NCI-H2227 treated with DMSO at 0.1 percent for 48 hours (cell line): ENCODE results near the gene ANXA5.
"Not testable (repeated sequence)": the region's sequence is repeated elsewhere in the genome, so short reads cannot be mapped to it uniquely, and the experiment has no call there.

Source experiments
- DNase-seq: peaks from one replicate; lab custom pipeline; 2025; lab: John Stamatoyannopoulos, UW

The ANXA5 gene

GRCh38 chr4:121696581-121697461 lies at the start of gene ANXA5:
TSS of gene ANXA5 (minus strand) at chr4:121696980. CDS start at chr4:121696589, 391 bp downstream.
- peak; percentile 35 for DNase-seq

DNA sequence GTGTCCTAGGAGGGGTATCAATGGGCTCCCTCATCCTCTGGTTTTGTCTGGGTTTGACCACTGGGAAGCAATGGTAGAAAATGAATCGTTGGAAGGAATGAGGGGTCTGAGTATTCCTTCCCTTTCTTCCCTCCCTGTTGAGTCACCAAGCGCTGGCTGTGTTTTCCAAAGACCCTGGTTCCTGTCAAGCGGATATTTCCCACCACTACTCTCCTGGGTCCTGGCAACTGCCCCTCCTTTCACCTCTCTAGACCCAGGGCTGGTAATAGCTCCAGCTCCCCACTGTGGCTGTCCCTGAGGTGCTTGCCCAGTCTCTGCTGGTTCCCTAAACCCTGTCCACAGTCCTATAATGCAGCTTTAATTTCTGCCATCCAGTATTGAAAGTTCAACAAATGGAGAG lies 46.0 kb upstream of the ANXA5 start:
- DNase-seq = no peak

DNA sequence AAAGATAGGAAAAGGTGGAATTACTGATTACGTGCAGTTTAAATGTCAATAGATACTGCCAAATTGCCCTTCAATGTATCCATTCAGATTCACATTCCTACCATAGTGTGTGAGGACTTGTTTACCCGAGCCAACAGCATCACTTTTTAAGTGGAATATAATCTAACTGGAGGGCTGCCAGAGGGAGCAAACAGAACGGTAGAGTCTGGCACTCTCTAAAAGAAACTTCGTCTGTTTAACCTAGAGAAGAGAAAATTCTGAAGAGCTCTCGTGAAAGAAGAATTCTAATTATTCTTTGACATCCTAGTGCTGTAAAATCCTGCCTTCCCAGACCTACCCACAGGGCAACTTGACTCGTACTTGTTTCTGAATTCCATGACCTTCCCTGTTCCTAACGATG lies 45.0 kb upstream of the ANXA5 start:
- DNase-seq = no peak

DNA sequence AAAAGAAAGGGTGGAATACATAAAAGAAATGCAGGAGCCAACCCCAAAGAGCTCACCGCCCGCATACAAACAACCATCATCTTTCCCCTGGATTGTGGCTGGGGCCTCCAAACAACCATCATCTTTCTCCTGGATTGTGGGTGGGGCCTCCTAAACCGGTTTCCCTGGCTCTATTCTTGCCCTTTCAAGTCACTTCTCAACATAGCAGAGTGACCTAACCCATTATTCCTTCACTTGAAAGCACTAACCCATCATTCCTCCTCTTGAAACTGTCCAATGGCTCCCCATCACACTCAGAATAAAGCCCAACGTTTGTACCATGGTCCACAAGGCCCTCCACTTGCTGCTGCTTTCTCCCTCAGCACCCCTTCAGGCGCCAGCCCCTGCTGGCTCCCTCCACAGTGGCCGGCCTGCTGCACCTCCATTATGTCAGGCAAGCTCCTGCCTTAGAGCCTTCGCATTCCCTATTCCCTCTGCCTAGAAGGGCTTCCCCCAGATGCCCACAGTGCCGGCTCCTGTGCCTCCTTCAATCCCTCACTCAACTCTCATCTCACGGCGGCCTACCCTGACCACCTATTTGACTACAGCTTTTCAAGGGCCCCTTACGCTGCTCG lies 44.1 kb upstream of the ANXA5 start:
- DNase-seq = no peak

- DNase-seq = no peak
Observed at GRCh38 chr4:121739575-121739974, 42.8 kb upstream of the ANXA5 start.

- no peak for DNase-seq
Observed at GRCh38 chr4:121738780-121739535, 42.2 kb upstream of the ANXA5 start.

GRCh38 chr4:121737846-121738554 lies 41.2 kb upstream of the ANXA5 start:
- no peak for DNase-seq

DNA sequence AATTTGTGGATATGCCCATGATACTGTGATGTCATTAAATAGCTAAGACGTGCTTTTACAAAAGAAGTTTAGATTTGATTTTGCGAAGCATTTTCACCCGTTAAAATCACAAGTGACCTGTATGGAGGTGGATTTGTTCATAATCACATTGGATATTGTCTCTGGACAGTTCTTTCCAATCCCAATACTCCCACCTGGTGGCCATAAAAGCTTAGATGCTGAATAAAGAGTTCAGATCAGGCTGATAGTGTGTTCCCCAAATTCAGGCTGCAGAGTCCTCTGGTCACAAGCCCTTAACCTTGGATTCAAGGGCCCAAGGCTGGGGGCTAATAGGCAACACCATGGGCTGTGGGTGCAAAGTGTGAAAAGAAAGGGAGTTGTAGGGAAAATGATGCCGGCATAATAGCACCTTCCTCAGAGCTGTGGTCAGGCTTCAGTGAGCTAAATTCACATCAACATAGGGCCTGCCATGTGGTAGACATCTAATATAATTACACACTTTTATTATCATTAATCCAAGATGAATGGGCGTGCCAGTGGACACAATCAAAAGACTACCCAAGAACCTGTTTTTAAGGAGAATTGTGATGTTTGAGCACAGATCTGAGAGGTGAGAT lies 40.1 kb upstream of the ANXA5 start:
- DNase-seq = no peak

- no peak for DNase-seq
Observed at GRCh38 chr4:121734571-121734970, 37.8 kb upstream of the ANXA5 start.

GRCh38 chr4:121733942-121734341 lies 37.2 kb upstream of the ANXA5 start:
- DNase-seq = no peak

DNA sequence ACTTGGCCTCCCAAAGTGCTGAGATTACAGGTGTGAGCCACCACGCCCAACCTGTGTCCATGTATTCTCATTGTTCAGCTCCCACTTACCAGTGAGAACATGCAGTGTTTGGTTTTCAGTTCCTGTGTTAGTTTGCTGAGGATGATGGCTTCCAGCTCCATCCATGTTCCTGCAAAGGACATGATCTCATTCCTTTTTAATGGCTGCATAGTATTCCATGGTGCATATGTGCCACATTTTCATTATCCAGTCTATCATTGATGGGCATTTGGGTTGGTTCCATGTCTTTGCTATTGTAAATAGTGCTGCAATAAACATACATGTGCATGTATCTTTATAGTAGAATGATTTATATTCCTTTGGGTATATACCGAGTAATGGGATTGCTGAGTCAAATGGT lies 33.0 kb upstream of the ANXA5 start:
- DNase-seq = not testable (repeated sequence)

GRCh38 chr4:121728798-121729226 lies 32.0 kb upstream of the ANXA5 start:
- no peak for DNase-seq

GRCh38 chr4:121728066-121728465 lies 31.3 kb upstream of the ANXA5 start:
- no peak for DNase-seq

DNA sequence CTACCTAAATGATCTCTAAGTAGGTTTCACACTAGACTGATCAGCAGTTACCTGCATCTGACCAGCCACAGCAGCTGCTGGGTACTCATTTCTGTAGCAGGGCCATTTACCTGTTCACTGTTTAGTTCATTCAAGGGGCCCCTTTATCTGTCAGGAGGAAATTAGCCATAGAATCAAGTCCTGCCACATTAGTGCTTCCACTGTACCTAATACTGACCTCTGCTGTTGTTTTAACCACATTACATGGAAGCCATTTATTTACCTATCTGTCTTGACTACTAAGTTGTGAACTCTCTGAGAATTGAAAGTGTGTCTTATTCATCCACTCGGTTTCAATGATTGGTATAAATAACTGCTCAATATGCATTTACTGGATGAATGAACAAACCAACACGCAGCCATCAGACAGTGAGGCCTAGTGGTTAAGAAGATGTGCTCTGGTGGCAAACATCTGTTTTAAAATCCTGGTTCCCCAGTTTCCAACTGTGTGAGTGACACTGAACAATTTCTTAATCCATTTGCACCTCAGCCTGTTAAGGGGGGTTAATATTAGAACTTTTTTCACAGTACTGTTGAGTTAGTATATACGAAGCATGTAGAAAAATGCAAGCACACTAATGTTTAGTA lies 30.0 kb upstream of the ANXA5 start:
- DNase-seq = peak; percentile 10

- no peak for DNase-seq
Observed at GRCh38 chr4:121724671-121725070, 27.9 kb upstream of the ANXA5 start.

- no peak for DNase-seq
Observed at GRCh38 chr4:121721700-121722099, 24.9 kb upstream of the ANXA5 start.

- no peak for DNase-seq
Observed at GRCh38 chr4:121720109-121720508, 23.3 kb upstream of the ANXA5 start.

- DNase-seq = no peak
Observed at GRCh38 chr4:121717680-121718237, 21.0 kb upstream of the ANXA5 start.

DNA sequence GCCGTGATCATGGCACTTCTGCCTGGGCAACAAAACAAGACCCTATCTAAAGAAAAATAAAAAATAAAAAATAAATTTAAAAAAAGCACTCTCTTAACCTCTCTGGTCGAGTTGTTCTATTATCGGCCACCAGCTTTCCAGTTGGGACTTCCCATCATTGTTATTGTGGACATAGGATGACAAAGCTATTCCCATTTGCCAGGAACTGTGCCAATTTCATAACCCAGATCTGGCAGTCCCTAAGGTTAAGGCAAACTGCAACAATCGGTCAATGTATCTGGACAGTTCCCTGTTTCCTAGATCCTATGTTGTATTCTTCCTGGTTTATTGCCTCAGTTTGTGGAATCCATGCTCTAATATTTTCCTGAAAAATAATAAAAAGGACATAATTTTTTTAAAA lies 17.8 kb upstream of the ANXA5 start:
- no peak for DNase-seq

DNA sequence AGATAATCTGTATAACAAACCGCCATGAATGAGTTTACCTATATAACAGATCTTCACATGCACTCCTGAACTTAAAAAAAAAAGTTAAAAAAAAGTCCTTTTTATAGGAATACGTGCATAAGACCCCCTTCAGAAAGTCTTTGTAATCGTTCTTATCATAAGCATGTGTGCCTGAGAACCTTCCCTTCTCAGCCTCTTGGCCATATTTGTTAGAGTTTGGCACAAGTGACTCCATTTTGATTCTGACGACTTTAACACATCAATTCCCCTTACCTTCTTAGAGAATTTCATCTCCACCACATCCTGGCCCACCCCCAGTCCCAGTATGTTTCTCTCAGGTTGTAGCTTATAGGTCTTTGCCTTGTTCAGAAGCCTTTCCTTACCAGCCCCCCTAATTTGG lies 16.0 kb upstream of the ANXA5 start:
- no peak for DNase-seq
